K562 (cell line): ENCODE data around the gene PDZK1IP1. TPM values are rescaled to one million over a fixed set of nuclear protein-coding genes. Genes with fewer than 3 reads are reported as not detected.

Experiments
- ATF3 ChIP-seq, 2 experiments: fragments of 450-650 bp in 1 of 2; sonication (generic) in 1 of 2; formaldehyde crosslinking in 1 of 2; IDR thresholded peaks in 1 of 2; conservative IDR thresholded peaks in 1 of 2; 2 replicates each; pipeline versions ENCODE4 v1.6.1 to v1.8.1; 2016 to 2023; ENCODE audit warnings: mild to moderate bottlenecking in 2 of 2, moderate library complexity in 2 of 2, inconsistent platforms in 1 of 2, missing genetic modification reagents in 1 of 2
- HDAC6 ChIP-seq: IDR thresholded peaks from 2 replicates; pipeline ENCODE4 v1.6.1; 2012; ENCODE audit warnings: low read depth, mild to moderate bottlenecking, control low read depth, inconsistent platforms, low read length, moderate library complexity
- ID3 ChIP-seq, 2 experiments: fragments of 250-450 bp in 1 of 2; fragments of 450-650 bp in 1 of 2; sonication (Bioruptor Pico) in 1 of 2; IDR thresholded peaks; 2 replicates each; pipeline versions ENCODE4 v1.6.1 to v1.8.0; 2016 to 2021; ENCODE audit warnings: mild to moderate bottlenecking in 2 of 2, moderate library complexity in 2 of 2, missing compliant biosample characterization in 1 of 2, missing genetic modification characterization in 1 of 2
- MGA ChIP-seq: fragments of 450-650 bp; IDR thresholded peaks from 2 replicates; pipeline ENCODE4 v1.6.1; 2016; ENCODE audit warnings: mild to moderate bottlenecking, moderate library complexity
- ZNF609 ChIP-seq: sonication (generic); formaldehyde crosslinking; IDR thresholded peaks from 2 replicates; pipeline ENCODE4 v1.8.1; 2023; ENCODE audit warnings: missing genetic modification reagents, mild to moderate bottlenecking, borderline replicate concordance
- polyA plus RNA-seq, 8 experiments: library from polyadenylated mRNA; depleted of rRNA in 4 of 8; stranded (reverse) in 5 of 8; unstranded in 3 of 8; fragments of >200 nt; fragmentation: Nextera tagmentation in 2 of 8; fragmentation: Illumina TruSeq in 1 of 8; extraction: Ambion mirVana in 2 of 8; extraction: Trizol in 1 of 8; gene quantifications; 2 replicates each; pipeline versions ENCODE4 v1.2.1 to v1.2.3, GENCODE V29; 2011 to 2014; ENCODE audit warnings: inconsistent platforms in 1 of 8, missing spikeins in 1 of 8
- total RNA-seq, 7 experiments: library from RNA; depleted of rRNA in 6 of 7; stranded (reverse); fragments of >200 nt in 6 of 7; fragmentation: Illumina TruSeq in 2 of 7; extraction: Trizol in 2 of 7; gene quantifications; 2 replicates each; pipeline versions ENCODE4 v1.2.1 to v1.2.3, GENCODE V29; 2011 to 2021; ENCODE audit warnings: low replicate concordance in 1 of 7

The PDZK1IP1 gene
- total and polyA plus RNA-seq, 9 of the 15 experiments (the other 6 are each of a cell fraction or from before 2014, with no cell fraction given) = 0.17 to 0.68 (median 0.53) TPM; not detected in 2

GRCh38 chr1:47179017-47179987 is 10.5 kb downstream of the PDZK1IP1 start (continued):
- TF ChIP-seq MGA (peak; percentile 48; the same call in 1 of the 2 replicates), ID3 (CRISPR knock-in tag; IDR thresholded peaks at IDR 0.05) (no peak), ID3 (tag; IDR thresholded peaks at IDR 0.05) (0 out of 2 replicates have a peak, but pooled peaks have one; percentile 18), ZNF609 (CRISPR knock-in tag) (no peak), HDAC6 (no peak), ATF3 (IDR thresholded peaks at IDR 0.05) (no peak), ATF3 (CRISPR knock-in tag; conservative IDR thresholded peaks at IDR 0.05) (peak; percentile 74; the same call in 1 of the 2 replicates)
